RPMI7951 (cell line): ENCODE data around the gene PLB1. TPM values are rescaled to one million over a fixed set of nuclear protein-coding genes. Genes with fewer than 3 reads are reported as not detected.

Source experiments
- DNase-seq: peaks from one replicate; pipeline ENCODE4 v3.0.0-alpha.2; 2012; ENCODE audit warnings: low read depth
- total RNA-seq: library from RNA; depleted of rRNA; stranded (reverse); fragments of >200 nt; shearing (Covaris generic); gene quantifications from 2 replicates; pipeline ENCODE4 v1.2.3, GENCODE V29; 2014

The PLB1 gene
- total RNA-seq, 1 experiment from 2014 or later = 0.12 TPM

DNA sequence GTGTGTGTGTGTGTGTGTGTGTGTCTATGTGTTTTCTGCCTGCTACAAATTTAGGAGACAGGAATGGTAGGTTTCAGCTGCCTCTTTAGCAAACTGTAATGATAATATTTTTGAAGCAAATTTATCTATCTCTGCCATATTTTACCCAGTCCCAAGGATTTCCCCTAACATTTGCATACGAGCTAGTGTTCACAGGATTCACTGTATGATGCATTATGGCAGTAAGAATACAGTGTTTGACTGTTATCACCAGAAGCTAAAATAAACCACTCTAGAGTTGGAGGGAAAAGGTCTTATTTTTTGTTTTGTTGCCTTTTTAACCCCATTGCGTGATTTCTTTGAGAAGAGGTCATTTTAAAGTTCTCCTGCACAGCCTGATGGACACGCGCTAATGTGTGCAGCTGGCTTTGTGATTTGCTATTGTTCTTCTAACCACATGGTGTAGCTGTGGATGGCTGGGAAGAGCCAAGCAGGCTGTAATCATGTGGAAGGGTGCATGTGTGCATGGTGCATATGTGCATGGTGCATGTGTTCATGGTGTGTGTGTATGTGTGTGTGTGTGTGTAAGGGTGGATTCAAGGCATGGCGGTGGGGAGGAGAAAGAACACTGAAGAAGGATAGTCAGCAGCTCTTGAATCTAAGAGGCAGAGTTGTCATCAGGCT, 62.4 kb downstream of the PLB1 start:
- peak; percentile 23 for DNase-seq

DNA sequence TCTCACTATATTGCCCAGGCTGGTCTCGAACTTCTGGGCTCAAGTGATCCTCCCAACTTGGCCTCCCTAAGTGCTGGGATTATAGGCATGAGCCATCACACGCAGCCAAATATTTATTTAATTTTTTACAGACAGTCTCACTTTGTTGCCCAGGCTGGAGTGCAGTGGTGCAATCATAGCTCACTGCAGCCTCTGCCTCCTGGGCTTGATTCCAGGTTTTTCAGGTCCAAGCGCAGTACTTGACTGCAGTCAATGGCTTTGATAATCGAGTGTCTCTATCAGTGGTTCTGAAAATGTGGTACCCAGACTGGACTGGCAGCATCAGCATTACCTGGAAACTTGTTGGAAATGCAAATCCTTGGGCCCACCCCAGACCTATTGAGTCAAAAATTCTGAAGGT, 63.1 kb downstream of the PLB1 start:
- no peak for DNase-seq

DNA sequence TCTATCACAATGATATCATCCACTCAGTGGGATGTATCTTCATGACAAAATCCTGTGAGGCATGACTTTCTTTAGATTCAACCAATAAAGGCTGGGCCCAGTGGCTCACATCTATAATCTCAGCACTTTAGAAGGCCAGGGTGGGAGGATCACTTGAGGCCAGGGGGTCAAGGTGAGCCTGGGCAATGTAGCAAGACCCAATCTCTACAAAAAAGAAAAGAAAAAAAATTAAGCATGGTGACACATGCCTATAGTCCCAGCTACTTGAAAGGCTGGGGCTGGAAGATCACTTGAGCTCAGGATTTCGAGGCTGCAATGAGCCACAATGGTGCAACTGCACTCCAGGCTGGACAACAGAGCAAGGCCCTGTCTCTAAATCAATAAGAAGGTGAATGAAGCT, 68.0 kb downstream of the PLB1 start:
- DNase-seq = no peak

DNA sequence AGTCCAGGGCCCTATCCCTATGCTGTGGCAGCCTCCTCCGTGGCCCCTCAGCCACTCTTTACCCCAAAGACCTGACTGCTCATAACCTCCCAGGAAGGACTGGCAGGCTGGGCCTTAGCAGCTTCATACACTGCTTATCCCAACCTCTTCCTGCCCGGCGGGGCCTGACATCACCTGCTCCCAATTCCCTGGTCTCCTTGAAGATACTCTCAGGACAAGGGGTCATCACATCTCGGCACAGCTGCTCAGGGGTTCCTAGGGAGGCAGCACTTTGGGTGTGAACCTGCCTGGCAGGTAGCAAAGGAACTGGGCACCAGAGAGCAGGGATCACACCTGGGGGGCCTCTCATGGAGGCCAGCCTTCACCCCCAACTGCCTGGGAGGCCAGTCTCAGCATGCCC, 68.5 kb downstream of the PLB1 start:
- DNase-seq = no peak

DNA sequence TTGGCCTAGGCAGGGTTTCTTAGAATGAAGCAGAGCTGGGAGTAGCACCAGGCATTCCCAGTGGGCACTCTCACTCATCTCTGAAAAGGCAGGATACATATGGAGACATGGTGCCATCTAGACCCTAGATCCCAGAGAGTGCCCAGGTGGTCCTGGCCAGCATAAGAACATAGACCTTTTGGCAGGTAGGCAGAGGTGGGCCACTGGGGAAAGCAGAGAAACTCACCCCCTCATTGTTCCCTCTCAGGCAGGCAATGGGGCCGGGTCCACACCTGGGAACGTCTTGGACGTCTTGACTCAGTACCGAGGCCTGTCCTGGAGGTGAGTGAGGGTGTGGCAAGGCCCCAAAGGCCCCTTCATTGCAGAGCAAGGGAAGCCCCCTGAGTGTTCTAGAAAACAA, 69.2 kb downstream of the PLB1 start:
- DNase-seq = no peak

DNA sequence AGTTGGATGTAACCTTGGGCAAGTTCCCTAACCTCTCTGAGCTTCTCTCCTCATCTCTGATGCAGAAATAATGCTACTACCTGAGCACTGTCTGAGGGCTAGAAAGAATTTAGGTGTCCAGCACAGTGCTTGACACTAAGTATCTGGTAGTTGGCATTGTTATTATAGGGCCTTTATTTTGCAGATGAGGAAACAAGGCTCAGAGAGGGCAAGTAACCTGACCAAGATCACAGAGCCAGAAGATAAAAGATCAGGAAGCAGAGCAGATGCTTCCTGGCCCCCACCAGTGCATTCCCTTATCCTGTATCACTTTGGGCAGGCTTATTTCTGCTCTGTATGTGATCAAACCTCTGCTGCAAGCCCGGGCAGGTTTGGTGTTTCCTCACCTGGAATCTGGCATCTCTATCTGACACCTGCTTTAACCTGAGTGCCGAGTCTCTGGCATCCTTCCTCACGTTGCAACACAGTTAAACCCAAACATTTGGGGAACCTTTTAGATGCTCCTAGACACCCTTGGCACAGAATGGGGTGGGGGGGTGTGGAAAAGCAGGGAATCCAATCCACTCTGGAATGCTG, 69.9 kb downstream of the PLB1 start:
- no peak for DNase-seq

DNA sequence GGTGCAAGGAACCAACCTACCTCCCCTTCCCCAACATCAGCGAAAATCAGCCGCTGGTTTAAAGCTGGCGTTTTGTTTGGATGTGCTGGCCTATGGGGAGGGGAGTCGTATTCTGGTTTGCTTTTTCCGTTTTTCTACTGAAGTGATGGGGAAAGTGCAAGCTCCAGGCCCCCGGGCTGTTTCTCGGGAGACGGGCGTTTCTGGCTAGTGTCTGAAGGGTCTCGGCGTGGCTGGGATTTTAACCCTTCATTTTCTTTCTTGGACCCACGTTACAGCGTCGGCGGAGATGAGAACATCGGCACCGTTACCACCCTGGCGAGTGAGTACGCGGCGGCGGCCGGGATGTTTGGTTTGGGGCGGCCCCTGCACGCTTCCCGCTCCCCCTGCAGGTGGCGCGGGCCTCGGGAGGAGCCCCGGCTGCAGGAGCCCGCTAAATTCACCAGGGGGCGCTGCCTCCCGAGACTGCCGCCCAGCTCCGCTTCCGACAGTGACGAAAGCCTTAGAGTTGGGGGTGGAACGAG, 70.7 kb downstream of the PLB1 start:
- peak; percentile 78 for DNase-seq

DNA sequence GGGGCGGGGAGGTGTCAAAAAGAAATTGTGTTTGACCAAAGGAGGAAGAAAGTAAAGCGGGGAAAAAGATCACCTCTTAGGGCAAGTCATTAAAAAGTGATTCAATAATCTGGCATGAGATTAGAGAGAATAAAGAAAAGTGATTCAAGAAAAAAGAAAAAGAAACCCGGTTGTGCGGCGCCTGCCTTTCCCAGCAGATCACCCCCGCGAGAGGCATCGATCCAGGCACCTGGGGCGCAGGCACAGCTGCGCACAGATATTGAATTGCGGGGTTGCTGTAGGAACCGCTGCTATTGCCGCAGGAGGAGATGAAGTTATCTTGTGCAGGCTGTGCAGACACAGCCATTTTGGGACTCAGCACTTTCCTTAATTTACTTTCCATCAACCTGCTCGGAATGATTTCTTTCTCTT, 71.2 kb downstream of the PLB1 start:
- no peak for DNase-seq

DNA sequence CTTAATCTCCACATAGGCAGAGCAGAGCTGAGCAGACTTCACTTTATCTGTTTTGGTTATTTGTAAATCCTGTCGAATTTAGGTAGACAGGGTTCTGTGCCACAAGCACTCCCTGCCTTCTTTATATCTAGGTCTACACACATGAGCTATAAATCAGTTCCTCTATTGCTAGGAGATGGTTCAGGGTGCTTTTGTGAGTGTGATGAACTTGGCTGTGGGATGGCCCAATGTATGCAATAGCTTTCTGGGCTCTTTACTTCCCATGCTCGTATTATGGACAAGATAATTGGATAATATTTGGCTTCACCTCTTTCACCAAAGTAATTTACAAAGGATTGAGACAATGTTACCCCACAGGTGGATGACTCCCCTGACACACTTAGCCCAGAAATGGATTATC, 72.2 kb downstream of the PLB1 start:
- DNase-seq = no peak

DNA sequence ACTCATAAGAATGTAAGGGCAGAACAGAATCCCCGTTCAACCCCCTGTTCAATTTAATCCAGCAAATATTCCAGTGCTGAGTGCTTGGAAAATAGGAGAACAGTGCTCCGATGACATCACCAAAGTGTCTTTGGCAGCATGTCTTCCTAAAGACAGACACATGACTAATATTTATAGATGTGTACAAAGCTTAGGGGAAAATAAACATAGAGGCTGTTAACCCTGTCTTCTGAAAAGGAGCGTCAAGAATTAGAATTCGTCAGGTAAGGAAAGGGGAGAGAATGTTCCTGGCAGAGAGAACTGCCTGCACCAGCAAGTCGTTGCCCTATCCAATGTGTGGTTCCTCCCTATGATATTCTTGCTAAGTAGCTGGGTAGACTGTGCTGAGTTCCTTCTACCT, 72.7 kb downstream of the PLB1 start:
- DNase-seq = no peak

DNA sequence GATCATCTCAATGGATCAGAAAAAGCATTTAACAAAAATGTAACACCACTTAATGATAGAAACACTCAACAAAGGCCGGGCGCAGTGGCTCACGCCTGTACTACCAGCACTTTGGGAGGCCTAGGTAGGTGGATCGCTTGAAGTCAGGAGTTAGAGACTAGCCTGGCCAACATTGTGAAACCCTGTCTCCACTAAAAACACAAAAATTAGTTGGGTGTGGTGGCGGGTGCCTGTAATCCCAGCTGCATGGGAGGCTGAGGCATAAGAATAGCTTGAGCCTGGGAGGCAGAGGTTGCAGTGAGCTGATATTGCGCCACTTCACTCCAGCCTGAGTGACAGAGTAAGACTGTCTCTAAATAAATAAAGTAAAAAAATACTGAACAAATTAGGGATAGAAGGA, 74.6 kb downstream of the PLB1 start:
- DNase-seq = no peak

DNA sequence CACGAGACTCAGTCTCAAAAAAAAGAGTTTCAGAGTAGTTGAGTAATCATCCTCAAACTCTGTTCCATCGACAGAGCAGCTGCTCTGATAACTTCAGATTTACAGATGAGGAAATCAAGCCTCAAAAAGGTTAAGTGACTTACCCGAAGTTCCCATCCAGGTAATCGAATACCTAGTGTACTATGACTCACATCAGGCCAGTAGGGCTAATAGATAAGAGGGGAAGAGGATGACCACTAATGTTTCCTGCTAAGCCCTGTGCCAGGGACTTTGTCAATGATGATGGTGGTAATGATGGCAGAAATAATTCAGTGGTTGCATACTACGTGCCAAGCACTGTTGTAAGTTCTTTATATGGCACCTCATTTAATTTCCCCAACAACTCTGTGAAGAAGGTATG, 80.9 kb downstream of the PLB1 start:
- no peak for DNase-seq

DNA sequence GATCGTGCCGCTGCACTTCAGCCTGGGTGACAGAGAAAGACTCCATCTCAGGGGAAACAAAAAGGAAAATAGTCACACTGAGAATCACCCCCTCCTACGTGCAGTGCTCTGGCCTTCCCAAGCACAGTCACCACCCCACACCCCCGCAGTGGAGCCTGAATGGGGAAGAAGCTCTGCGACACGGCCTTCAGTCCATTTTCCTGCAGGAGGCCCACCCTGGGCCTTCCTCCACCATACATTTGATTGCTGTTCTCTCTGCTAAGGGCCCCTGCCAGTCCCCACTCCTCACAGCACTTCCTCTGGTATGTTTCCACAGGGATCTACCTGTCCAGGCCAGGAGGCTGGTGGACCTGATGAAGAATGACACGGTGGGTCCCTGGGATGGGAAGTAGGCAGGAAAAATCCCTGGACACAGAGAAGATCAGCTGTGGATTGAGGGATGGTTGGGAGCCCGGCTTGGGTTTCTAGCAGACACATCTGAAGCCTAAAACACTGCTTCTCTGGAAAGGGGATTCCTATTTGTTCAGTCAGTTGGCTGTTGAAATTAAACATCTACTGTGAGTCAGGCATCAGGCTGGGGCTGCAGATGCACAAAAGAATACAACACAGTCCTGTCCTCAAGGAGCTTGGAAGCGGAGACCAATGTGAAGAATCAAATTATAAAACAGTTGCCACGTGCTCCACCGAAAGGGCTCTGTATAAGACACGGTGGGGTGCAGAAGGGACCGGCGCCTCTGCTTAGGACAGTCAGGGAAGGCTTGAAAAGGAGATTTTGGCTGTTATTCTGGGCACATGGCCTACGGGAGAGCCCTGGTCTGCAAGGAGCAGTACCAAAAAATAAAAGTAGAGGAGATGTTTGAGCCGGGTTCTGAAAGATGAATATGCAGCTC, 82.2 kb downstream of the PLB1 start:
- no peak for DNase-seq

DNA sequence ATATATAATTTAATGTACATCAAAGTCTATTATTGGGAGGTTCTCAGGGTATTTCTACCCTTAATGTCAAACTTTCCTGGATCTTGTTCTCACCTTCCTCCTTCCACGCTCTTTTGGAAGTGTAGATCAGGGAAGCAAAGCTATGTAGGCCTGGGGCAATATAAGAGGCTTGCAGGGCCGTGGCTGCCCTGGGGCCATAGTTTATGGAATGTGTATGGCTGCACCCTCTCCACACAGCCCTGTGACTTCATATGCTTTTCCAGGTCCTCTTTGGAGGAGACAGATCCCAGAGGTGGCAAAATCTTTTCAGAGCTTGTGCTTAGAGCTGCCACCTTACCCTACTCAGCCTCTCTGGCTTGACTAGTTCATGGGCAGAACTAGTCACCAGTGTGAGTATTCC, 82.9 kb downstream of the PLB1 start:
- DNase-seq = no peak

DNA sequence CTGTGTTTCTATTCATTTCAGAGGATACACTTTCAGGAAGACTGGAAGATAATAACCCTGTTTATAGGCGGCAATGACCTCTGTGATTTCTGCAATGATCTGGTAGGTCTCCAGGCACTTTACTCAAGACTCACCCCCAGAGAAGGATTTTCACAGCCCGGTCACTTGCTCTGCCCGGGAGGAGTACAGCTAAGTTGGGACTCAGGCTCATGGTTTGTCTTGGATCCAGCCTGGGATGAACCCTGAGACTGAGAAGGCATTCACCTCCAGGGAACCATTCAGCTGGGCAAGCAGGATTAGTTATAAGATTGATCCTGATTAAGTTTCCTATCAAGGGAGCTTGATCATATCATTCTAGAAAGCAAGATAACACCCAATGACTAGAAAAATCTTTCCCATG, 83.7 kb downstream of the PLB1 start:
- no peak for DNase-seq

DNA sequence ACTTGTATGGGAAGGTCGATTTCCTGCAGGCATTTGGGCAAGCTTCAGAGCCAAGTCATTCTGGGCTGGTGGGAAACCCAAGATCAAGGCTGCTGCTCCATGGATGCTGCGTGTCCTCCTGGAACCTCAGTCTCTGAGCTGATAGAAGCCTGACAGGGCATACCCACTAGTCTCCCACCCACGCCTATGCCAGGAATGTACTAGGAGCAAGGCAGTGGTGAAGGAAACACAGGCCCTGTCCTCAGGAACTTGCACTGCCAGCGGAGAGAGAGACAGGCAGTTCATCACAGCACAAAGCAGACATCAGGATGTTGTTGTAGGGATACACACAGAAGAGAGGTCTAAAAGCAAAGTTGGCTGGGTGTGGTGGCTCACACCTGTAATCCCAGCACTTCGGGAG, 84.2 kb downstream of the PLB1 start:
- DNase-seq = no peak

DNA sequence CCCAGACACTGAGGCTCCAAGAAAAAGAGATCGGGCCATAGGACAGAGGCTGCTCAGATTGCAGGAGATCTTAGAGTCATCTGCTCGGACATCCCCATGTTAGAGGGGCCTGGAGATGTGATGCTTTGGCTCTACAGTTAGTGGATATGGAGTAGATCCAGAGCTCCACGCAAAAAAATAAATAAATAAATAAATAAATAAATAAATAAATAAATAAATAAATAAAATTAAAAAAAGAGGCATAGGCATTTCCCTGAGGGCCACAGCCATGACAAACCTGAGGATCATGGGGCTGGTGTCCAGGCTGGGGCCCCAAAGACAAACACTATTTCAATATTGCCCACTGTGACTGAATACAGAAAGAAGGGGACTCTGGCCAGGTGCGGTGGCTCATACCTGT, 85.5 kb downstream of the PLB1 start:
- no peak for DNase-seq

DNA sequence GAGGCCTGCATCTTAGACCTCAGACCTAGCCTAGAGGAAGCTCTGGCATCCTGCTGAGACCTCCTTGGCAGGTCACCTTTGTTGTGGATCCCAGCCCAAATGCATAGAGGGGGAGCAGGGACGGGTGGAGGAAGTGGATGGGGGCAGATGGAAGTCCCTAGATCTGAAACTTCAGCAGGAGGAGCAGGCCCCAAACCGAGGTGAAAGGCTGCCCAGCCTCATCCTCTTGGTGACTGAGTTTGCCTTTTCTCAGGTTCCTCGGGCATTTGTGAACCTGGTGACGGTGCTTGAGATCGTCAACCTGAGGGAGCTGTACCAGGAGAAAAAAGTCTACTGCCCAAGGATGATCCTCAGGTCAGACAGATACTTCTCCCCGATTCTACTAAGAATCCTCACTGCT, 86.3 kb downstream of the PLB1 start:
- no peak for DNase-seq

DNA sequence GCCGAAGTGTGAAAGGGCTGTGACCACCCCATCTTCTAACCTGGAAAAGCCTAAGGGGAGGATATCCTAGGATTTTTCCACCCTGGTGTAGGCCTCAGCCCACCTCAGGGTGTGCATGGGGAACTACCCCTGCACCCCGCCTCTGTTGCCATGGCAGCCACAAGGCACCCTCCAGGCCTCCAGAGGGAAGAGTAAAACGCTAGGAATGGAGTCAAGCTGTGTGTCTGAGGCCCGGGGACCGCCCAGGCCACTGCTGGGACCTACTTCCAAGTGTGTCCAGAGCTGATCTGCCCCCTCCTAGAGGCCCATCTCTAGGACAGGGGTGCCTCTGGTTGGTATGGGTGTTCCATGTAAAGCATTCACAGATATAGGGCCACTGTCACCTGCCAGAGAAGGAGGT, 86.7 kb downstream of the PLB1 start:
- DNase-seq = no peak

DNA sequence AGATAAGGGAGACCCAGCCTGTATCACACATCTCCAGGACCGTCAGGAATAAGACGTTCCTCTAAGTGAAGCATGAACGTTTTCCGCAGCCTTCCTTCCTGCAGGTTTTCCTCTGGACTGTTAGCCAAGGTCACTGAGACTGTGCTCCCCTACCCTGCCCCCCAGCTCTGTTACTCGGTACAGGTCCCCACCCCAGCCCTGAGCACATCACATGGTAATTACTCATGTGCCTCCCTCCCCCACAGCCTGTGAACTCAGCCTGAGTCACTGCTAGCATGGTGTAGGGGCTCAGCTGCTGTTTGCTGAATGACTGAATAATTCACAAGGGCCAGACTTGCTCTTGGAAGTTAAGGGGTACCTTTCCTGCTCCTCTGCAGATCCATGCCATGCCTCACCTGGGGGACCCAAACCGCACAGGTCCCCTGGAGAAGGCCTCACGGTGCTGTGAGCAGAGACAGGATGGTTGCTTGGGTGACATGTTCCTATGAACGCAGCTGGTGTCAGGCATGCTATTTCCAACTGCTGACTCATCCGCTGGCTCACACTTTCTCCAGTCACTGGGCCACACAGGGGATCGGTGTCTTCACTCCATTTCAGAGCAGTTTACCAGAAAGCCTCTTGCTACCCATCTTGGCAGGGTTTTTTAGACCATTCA, 88.2 kb downstream of the PLB1 start:
- DNase-seq = peak; percentile 97

DNA sequence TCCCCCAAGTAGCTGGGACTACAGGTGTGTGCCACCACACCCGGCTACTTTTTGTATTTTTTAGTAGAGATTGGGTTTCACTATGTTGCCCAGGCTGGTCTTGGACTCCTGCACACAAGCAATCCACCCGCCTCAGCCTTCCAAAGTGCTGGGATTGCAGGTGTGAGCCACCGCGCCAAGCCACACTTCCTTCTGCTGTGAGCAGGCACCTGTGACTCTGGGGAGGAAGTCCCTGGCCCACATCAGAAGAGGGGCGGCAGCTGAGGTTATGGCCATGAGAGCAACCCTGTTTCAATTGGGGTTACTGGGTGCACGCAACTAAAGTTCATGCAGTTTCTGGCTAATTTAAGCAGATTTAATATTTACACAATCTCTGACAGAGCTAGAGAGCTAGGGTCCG, 91.0 kb downstream of the PLB1 start:
- no peak for DNase-seq

DNA sequence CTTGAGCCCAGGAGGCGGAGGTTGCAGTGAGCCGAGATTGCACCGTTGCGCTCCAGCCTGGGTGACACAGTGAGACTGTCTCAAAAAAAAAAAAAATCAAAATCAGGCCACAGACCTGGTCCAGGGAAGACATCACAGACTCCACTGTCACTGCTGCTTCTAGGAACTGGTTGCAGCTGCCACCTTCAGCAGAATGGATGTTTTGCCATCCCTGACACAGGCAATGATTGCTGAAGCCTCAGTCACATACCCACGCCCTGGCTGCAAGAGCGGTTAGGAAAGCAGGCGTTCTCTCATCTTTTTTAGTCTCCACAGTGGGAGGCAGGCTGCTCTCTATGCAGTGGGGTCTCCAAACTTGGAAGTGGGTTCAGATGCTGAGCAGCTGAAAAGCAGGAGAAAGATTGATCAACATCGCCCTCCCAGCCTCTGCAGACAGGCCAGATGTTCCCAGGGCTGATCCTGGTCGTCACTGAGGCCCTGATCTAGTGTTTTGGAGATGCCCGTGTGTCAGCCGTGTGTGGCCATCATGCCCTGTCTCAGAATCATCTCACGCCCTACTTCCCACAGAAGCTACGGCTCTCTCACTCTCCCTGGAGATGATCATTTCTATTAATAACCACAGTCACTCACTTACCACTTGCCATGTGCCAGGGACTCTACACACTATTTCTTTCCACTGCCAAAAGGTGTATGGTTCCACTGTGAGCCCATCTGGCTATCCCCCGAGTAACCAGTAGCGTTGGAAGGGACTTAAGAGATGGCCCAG, 91.8 kb downstream of the PLB1 start:
- DNase-seq = no peak
